CD8-positive, alpha-beta memory T cell (primary cell): ENCODE results near the gene NHERF1. TPM values are rescaled to one million over a fixed set of nuclear protein-coding genes. Genes with fewer than 3 reads are reported as not detected.
A peak's percentile ranks its signal among the peaks of the same experiment; 100 is the strongest.

Experiments
- CTCF ChIA-PET: fragments of 350-600 bp; sonication (Branson Sonifier 250); formaldehyde crosslinking; loops from one replicate; lab custom pipeline; 2021; ENCODE audit warnings: antibody characterized with exemption; lab: Charles Lee
- POLR2A ChIA-PET: fragments of 350-600 bp; sonication (Branson Sonifier 250); formaldehyde crosslinking; loops from one replicate; lab custom pipeline; 2021; ENCODE audit warnings: antibody characterized with exemption; lab: Charles Lee
- DNase-seq, 5 donors: peaks; one replicate each; pipeline versions ENCODE4 v3.0.0 to v3.0.0-alpha.2; 2020 to 2022; ENCODE audit warnings: mixed read lengths in 1 of 5
- H3K27ac ChIP-seq: one replicate; pipeline ENCODE4 v1.7.0; 2013; ENCODE audit warnings: low read depth, mild to moderate bottlenecking, low read length, moderate library complexity
- H3K27me3 ChIP-seq: 2 replicates; pipeline ENCODE4 v1.7.0; 2013; ENCODE audit warnings: low read length, mild to moderate bottlenecking; ENCODE audit not compliant: insufficient read depth, poor library complexity, severe bottlenecking
- H3K36me3 ChIP-seq: 2 replicates; pipeline ENCODE4 v1.7.0; 2013; ENCODE audit warnings: mild to moderate bottlenecking, low read length, moderate library complexity; ENCODE audit not compliant: insufficient read depth
- H3K4me1 ChIP-seq: 2 replicates; pipeline ENCODE4 v1.7.0; 2013; ENCODE audit warnings: mild to moderate bottlenecking, low read length, moderate library complexity; ENCODE audit not compliant: insufficient read depth
- H3K4me3 ChIP-seq: 2 replicates; pipeline ENCODE4 v1.7.0; 2013; ENCODE audit warnings: mild to moderate bottlenecking, low read length
- H3K9me3 ChIP-seq: 2 replicates; pipeline ENCODE4 v1.7.0; 2013; ENCODE audit warnings: mild to moderate bottlenecking, low read length
- H3K27ac Mint-ChIP-seq, 8 donors: one replicate each; pipeline ENCODE4 v1.8.0; 2020 to 2021; ENCODE audit warnings: mixed read lengths in 8 of 8, mild to moderate bottlenecking in 6 of 8, inconsistent platforms in 3 of 8, moderate library complexity in 3 of 8
- H3K27me3 Mint-ChIP-seq, 2 donors: one replicate each; pipeline ENCODE4 v1.8.0; 2020 to 2021; ENCODE audit warnings: mixed read lengths in 2 of 2, mild to moderate bottlenecking in 1 of 2, moderate library complexity in 1 of 2
- H3K36me3 Mint-ChIP-seq, 3 donors: one replicate each; pipeline ENCODE4 v1.8.0; 2020 to 2021; ENCODE audit warnings: mixed read lengths in 3 of 3, inconsistent platforms in 1 of 3, mild to moderate bottlenecking in 1 of 3
- H3K4me1 Mint-ChIP-seq, 3 donors: one replicate each; pipeline ENCODE4 v1.8.0; 2020 to 2021; ENCODE audit warnings: mixed read lengths in 3 of 3, inconsistent platforms in 1 of 3, mild to moderate bottlenecking in 1 of 3
- H3K4me3 Mint-ChIP-seq, 7 donors: one replicate each; pipeline ENCODE4 v1.8.0; 2020 to 2021; ENCODE audit warnings: mixed read lengths in 7 of 7, mild to moderate bottlenecking in 6 of 7, moderate library complexity in 4 of 7, inconsistent platforms in 2 of 7
- H3K9me3 Mint-ChIP-seq, 5 donors: one replicate each; pipeline ENCODE4 v1.8.0; 2020 to 2022; ENCODE audit warnings: mixed read lengths in 5 of 5, mild to moderate bottlenecking in 3 of 5, moderate library complexity in 2 of 5, inconsistent platforms in 1 of 5
- polyA plus RNA-seq: library from polyadenylated mRNA; unstranded; fragments of 300-500 nt; fragmentation: Illumina TruSeq; gene quantifications from one replicate; pipeline ENCODE4 v1.2.3, GENCODE V29; 2021
- total RNA-seq, 2 experiments: library from RNA; stranded (reverse); gene quantifications; one replicate each; pipeline ENCODE4 v1.2.3, GENCODE V29; 2021

NHERF1 gene
- total and polyA plus RNA-seq, 3 experiments from 2014 or later = 131 to 674 (median 133) TPM

DNA sequence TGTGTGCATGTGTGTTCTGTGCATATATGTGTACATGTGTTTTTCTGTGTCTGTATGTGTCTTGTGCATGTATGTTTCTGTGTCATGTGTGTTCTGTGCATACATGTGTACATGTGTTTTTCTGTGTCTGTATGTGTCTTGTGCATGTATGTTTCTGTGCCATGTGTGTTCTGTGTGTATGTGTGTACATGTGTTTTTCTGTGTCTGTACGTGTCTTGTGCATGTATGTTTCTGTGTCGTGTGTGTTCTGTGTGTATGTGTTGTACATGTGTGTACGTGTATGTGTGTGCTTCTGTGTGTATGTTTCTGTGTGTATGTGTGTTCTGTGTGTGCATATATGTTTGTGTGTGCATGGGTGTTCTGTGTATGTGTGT, 19.7 kb upstream of the NHERF1 start:
- POLR2A ChIA-PET = no interaction called here
- DNase-seq = no peak
- no peak overlapping the region for H3K27ac ChIP-seq
- peaks cover 28% of the 10 kb centered on the region for H3K4me1 ChIP-seq
- Mint-ChIP-seq H3K36me3 (no peaks in the 10 kb centered on the region), H3K27me3 (no peaks in the 10 kb centered on the region), H3K4me3 (no peak overlapping the region), H3K27ac (no peak overlapping the region), H3K9me3 (no peaks in the 10 kb centered on the region), H3K4me1 (peaks cover 0 to 12% (median 0%) of the 10 kb centered on the region in 3 donors)
- no peak overlapping the region for H3K4me3 ChIP-seq
- H3K36me3 ChIP-seq = no peaks in the 10 kb centered on the region
- no peaks in the 10 kb centered on the region for H3K27me3 ChIP-seq
- CTCF ChIA-PET = interaction anchor here (1.8 kb wide), 1 partner anchor 9 kb away, joined by 7 read pairs; no protein-coding TSS in a partner anchor
- no peaks in the 10 kb centered on the region for H3K9me3 ChIP-seq

DNA sequence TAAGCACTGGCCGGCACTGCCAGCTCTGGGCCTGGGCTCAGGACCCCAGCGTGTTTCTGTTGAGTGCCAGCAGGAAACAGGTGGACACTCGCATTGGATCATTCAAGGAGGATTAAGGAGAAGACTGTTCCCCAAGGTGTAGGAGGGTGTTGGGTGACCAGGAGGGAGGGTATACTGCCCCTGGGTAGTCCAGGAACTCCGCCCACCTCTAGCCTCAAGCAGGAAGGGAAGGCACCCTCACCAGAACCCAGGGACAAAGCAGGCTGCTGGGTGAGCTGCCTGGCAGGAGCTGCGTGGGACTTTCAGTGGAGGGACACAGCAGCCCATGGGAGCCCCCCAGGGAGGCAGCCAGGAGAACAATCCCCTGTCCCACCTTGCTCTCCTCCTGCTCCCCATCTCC, 19.1 kb upstream of the NHERF1 start:
- peaks cover 0 to 12% (median 0%) of the 10 kb centered on the region in 3 donors for H3K4me1 Mint-ChIP-seq
- no peak overlapping the region for H3K4me3 Mint-ChIP-seq

DNA sequence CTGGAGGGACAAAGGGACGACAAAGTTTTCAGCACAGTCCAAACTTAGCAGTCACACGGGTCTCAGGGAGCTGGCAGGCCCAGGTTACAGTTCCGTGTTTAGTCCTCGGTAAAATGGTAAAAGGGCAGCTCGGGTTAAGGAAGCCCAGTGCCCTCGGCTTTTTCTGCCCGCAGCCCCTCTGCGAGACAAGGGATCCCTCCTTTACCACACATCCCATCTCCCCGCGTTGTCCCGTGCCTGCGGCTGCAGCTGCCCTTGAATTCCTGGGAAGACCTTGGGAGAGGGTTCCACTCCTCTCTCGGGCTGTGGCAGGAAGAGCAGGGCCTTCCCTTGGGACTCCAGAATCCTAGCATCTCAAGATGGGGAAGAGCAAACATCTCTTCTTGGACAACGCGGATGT, 18.6 kb upstream of the NHERF1 start:
- no peaks in the 10 kb centered on the region for H3K9me3 ChIP-seq
- H3K36me3 ChIP-seq = no peaks in the 10 kb centered on the region
- H3K27me3 ChIP-seq = no peaks in the 10 kb centered on the region
- no peak overlapping the region for H3K4me3 ChIP-seq
- Mint-ChIP-seq H3K27me3 (no peaks in the 10 kb centered on the region), H3K27ac (peak overlapping the region in 4 of 8 donors; percentile 36 to 84 (median 76)), H3K36me3 (no peaks in the 10 kb centered on the region), H3K9me3 (no peaks in the 10 kb centered on the region), H3K4me1 (peaks cover 0 to 12% (median 2%) of the 10 kb centered on the region in 3 donors), H3K4me3 (peak overlapping the region in 2 of 7 donors; percentile 3 to 17)
- H3K4me1 ChIP-seq = peaks cover 28% of the 10 kb centered on the region
- ChIA-PET CTCF (interaction anchor here (0.7 to 2.2 kb wide), 3 partner anchors 8 to 72 kb away, joined by 4 to 9 read pairs (median 7); no protein-coding TSS in a partner anchor), POLR2A (interaction anchor here (0.7 to 1.5 kb wide), 3 partner anchors 12 to 52 kb away, joined by 3 to 4 read pairs (median 3); no protein-coding TSS in a partner anchor)
- H3K27ac ChIP-seq = no peak overlapping the region
- no peak for DNase-seq

More for the DNA sequence above, 19.1 kb upstream of the NHERF1 start:
- Mint-ChIP-seq H3K27me3 (no peaks in the 10 kb centered on the region), H3K36me3 (no peaks in the 10 kb centered on the region), H3K27ac (peak overlapping the region in 2 of 8 donors; percentile 45 to 84), H3K9me3 (no peaks in the 10 kb centered on the region)
- no peak overlapping the region for H3K27ac ChIP-seq
- H3K27me3 ChIP-seq = no peaks in the 10 kb centered on the region
- POLR2A ChIA-PET = interaction anchor here (0.7 kb wide), 2 partner anchors 13 to 51 kb away, joined by 3 read pairs; no protein-coding TSS in a partner anchor
- H3K4me3 ChIP-seq = no peak overlapping the region
- DNase-seq = no peak
- H3K36me3 ChIP-seq = no peaks in the 10 kb centered on the region
- H3K9me3 ChIP-seq = no peaks in the 10 kb centered on the region
- H3K4me1 ChIP-seq = peaks cover 28% of the 10 kb centered on the region
- CTCF ChIA-PET = interaction anchor here (0.7 to 2.2 kb wide), 3 partner anchors 9 to 72 kb away, joined by 4 to 9 read pairs (median 7); no protein-coding TSS in a partner anchor

DNA sequence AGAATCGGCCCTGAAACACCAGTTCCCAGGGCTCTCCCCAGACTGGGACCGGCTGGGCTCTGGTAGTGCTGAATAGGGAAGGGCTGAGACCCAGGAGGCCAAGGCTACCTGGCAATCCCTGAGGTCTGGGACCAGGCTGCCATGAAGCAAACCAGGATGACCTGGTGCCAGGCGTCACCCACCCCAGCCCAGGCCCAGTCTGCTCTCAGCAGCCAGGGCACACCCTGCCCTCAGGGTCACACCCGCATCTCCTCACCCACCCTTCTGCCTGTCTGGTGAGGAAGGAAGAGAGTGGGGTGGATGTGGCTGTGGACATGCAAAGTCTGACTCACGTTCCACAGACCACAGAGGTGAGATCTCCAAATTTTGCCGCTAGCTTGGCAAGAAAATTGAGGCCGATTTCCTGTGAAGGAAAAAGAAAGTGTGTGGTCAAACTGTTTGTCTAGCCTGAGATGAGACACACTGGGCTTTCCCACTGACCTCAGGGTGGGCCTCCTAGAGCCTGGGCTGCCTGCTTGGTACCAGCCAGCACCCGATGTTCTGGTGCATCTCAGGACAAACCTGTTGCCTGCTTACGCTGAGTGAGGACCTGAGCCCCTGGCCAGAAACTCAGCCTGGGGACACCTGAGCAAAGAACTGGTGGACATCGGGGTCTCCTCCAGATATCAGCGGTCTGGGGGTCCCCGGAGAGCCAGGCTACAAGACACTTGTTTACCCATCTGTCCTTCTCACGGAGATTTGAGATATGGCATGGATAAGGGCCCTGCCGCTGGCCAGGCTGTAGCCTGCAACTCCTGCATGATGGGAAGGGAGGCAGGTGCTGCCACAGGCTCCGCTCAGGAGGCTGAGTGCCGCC, 17.7 kb upstream of the NHERF1 start:
- ChIA-PET CTCF (interaction anchor here (1.8 to 2.2 kb wide), 2 partner anchors 7 to 73 kb away, joined by 7 to 9 read pairs; no protein-coding TSS in a partner anchor), POLR2A (interaction anchor here (1.5 kb wide), 1 partner anchor 24 kb away, joined by 4 read pairs; no protein-coding TSS in a partner anchor)
- Histone ChIP-seq H3K27ac (no peak overlapping the region), H3K4me3 (peak overlapping the region; percentile 12), H3K36me3 (no peaks in the 10 kb centered on the region), H3K27me3 (no peaks in the 10 kb centered on the region), H3K9me3 (no peaks in the 10 kb centered on the region), H3K4me1 (peaks cover 28% of the 10 kb centered on the region)
- peaks cover 0 to 12% (median 3%) of the 10 kb centered on the region in 3 donors for H3K4me1 Mint-ChIP-seq
- H3K27me3 Mint-ChIP-seq = no peaks in the 10 kb centered on the region
- H3K4me3 Mint-ChIP-seq = peak overlapping the region; percentile 21 to 82 (median 59)
- DNase-seq = peak in 4 of 5 donors; percentile 49 to 88 (median 72)
- H3K9me3 Mint-ChIP-seq = no peaks in the 10 kb centered on the region
- peak overlapping the region; percentile 18 to 77 (median 72) for H3K27ac Mint-ChIP-seq
- H3K36me3 Mint-ChIP-seq = no peaks in the 10 kb centered on the region

DNA sequence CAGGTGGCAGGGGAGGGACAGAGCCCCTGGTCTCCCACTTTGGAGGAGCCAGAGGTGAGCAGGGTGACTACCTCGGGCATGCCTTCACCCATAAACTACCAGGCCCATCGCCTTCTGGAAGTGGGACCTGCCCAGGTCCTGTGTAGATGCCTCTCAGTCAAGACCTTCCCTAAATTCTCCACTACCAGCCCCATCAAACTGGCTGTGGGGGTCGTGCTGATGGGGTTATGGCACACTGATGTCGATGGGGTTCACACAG, 17.2 kb upstream of the NHERF1 start:
- Mint-ChIP-seq H3K9me3 (no peaks in the 10 kb centered on the region), H3K4me3 (peak overlapping the region in 3 of 7 donors; percentile 42 to 82 (median 59)), H3K27me3 (no peaks in the 10 kb centered on the region), H3K4me1 (peaks cover 3 to 15% (median 5%) of the 10 kb centered on the region in 3 donors), H3K36me3 (no peaks in the 10 kb centered on the region), H3K27ac (peak overlapping the region in 1 of 8 donors; percentile 51)
- Histone ChIP-seq H3K27me3 (no peaks in the 10 kb centered on the region), H3K9me3 (no peaks in the 10 kb centered on the region), H3K27ac (no peak overlapping the region), H3K36me3 (no peaks in the 10 kb centered on the region), H3K4me3 (no peak overlapping the region), H3K4me1 (peaks cover 32% of the 10 kb centered on the region)
- ChIA-PET CTCF (interaction anchor here (2.2 kb wide), 1 partner anchor 74 kb away, joined by 9 read pairs; no protein-coding TSS in a partner anchor), POLR2A (interaction anchor here (1.5 kb wide), 1 partner anchor 23 kb away, joined by 4 read pairs; no protein-coding TSS in a partner anchor)
- peak in 1 of 5 donors; percentile 48 for DNase-seq

DNA sequence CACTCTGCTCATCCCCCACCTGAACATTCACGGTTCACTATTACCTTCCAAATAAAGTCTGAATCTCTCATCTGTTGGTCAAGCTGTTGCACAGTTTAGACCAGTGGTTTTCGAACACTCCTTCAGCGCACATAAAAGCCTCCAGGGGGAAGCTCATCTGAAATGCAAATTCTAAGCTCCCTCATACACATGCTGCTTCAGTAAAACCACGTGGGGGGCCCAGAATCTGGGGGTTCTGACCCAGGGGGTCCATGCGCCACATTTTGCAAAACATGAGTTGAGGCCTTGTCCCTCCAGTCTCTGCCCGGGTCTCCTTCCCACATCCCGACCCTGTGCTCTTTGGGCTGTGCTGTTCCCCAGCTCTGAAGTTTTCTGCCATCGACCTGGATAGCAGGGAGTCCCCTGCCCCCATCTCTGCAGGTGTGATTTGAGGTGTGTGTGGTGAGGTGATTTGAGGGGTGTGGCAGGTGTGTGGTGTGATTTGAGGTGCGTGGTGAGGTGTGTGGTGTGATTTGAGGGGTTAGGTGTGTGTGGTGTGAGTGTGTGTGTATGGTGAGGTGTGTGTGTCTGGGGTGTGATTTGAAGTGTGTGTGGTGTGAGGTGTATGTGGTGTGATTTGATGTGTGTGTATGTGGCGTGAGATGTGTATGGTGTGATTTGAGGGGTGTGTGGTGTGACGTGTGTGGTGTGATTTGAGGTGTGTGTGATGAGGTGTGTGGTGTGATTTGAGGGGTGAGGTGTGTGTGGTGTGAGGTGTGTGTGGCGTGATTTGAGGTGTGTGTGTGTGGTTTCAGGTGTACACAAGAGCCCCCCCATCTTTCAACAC, 16.2 kb upstream of the NHERF1 start:
- Histone ChIP-seq H3K4me1 (peaks cover 35% of the 10 kb centered on the region), H3K4me3 (no peak overlapping the region), H3K36me3 (no peaks in the 10 kb centered on the region), H3K27me3 (no peaks in the 10 kb centered on the region), H3K9me3 (no peaks in the 10 kb centered on the region), H3K27ac (no peak overlapping the region)
- ChIA-PET POLR2A (interaction anchor here (0.6 kb wide), 1 partner anchor 24 kb away, joined by 3 read pairs; no protein-coding TSS in a partner anchor), CTCF (interaction anchor here (2.0 kb wide), 1 partner anchor 75 kb away, joined by 6 read pairs; no protein-coding TSS in a partner anchor)
- Mint-ChIP-seq H3K36me3 (no peaks in the 10 kb centered on the region), H3K4me1 (peaks cover 7 to 18% (median 8%) of the 10 kb centered on the region in 3 donors), H3K9me3 (no peaks in the 10 kb centered on the region), H3K27me3 (no peaks in the 10 kb centered on the region), H3K27ac (no peak overlapping the region), H3K4me3 (no peak overlapping the region)
- DNase-seq = no peak

DNA sequence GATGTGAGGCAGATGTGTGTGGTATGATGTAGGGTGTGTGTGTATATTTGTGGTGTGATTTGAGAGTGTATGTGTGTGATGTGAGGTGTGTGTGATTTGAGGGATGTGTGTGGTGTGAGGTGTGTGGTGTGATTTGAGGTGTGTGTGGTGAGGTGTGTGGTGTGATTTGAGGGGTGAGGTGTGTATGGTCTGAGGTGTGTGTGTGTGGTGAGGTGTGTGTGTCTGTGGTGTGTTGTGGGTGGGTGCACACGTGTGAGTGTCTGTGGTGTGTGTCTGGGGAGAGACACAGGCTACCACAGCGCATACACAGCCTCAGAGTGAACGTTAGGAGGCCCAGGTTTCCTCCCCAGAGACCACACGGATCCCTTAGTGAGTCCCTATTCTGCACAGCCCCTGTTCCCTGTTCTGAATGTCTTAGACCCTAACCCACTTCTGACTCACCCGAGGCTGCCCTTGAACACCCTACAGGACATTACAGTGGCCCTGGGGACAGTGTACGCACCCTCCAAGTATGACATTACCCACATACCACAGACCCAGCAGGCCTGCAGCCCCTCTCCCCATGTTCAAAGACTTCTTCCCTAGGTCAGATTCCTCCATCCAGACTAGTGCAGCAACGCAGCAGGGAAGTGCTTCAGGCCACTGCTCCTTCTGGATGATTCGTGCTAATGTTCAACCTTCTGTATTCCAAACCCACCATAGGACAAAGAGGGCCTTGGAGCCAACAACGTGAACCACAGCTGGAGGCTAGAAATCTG, 14.9 kb upstream of the NHERF1 start:
- Mint-ChIP-seq H3K4me1 (peaks cover 18 to 24% (median 19%) of the 10 kb centered on the region in 3 donors), H3K9me3 (no peaks in the 10 kb centered on the region), H3K27me3 (no peaks in the 10 kb centered on the region), H3K4me3 (no peak overlapping the region), H3K27ac (no peak overlapping the region), H3K36me3 (no peaks in the 10 kb centered on the region)
- peaks cover 45% of the 10 kb centered on the region for H3K4me1 ChIP-seq
- no peaks in the 10 kb centered on the region for H3K36me3 ChIP-seq
- no peak overlapping the region for H3K27ac ChIP-seq
- DNase-seq = peak in 2 of 5 donors; percentile 30 to 57
- no peaks in the 10 kb centered on the region for H3K27me3 ChIP-seq
- H3K9me3 ChIP-seq = no peaks in the 10 kb centered on the region
- CTCF ChIA-PET = interaction anchor here (2.0 kb wide), 1 partner anchor 76 kb away, joined by 6 read pairs; no protein-coding TSS in a partner anchor
- POLR2A ChIA-PET = no interaction called here
- H3K4me3 ChIP-seq = no peak overlapping the region
